Activated T-helper 2 cell treated with anti-CD3 and anti-CD28 coated beads, Interferon-gamma antibody, Interleukin-2, Interleukin-4, amounts not matched to agents 10 μg/mL and 5 μg/mL and 100 μg/mL, durations not matched to agents 14 hours and 24 hours and 36 hours (primary cell): Measurements from ENCODE around the gene PDE8A. TPM values are rescaled to one million over a fixed set of nuclear protein-coding genes. Genes with fewer than 3 reads are reported as not detected.
"Not testable (repeated sequence)": the region's sequence is repeated elsewhere in the genome, so short reads cannot be mapped to it uniquely, and the experiment has no call there.

Source experiments
- DNase-seq: peaks from one replicate; pipeline ENCODE4 v3.0.0; 2021; ENCODE audit warnings: low spot score
- H3K27ac Mint-ChIP-seq: one replicate; pipeline ENCODE4 v1.8.0; 2021; ENCODE audit warnings: mixed read lengths
- H3K27me3 Mint-ChIP-seq: one replicate; pipeline ENCODE4 v1.8.0; 2021; ENCODE audit warnings: low read depth, mixed read lengths
- H3K36me3 Mint-ChIP-seq: one replicate; pipeline ENCODE4 v1.8.0; 2021; ENCODE audit warnings: low read depth, mixed read lengths
- H3K4me1 Mint-ChIP-seq: one replicate; pipeline ENCODE4 v1.8.0; 2021; ENCODE audit warnings: low read depth, mixed read lengths
- H3K4me3 Mint-ChIP-seq: one replicate; pipeline ENCODE4 v1.8.0; 2021; ENCODE audit warnings: low read depth, mild to moderate bottlenecking, moderate library complexity, mixed read lengths
- H3K9me3 Mint-ChIP-seq: one replicate; pipeline ENCODE4 v1.8.0; 2021; ENCODE audit warnings: mixed read lengths
- intact Hi-C: fragments of 100-400 bp; cut with micrococcal nuclease; formaldehyde crosslinking; loops from one replicate; pipeline ENCODE4 v1.15.1; 2023
- total RNA-seq: library from RNA; stranded (reverse); gene quantifications from 2 replicates; pipeline ENCODE4 v1.2.3, GENCODE V29; 2022

PDE8A gene
- total RNA-seq, 1 donor from 2014 or later: 20.4 TPM

DNA sequence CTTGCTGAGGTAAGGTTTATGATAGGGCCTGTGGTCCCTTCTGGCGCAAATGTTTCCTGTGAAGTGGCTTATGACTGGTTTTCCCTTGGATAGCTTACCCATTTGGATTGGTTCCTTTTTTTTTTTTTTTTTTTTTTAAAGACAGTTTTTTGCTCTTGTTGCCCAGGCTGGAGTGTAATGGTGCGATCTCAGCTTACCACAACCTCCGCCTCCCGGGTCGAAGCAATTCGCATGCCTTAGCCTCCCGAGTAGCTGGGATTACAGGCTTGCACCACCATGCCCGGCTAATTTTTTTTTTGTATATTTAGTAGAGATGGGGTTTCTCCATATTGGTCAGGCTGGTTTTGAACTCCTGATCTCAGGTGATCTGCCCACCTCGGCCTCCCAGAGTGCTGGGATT lies 5.7 kb downstream of the PDE8A start:
- H3K27me3 Mint-ChIP-seq, H3K36me3 Mint-ChIP-seq, H3K4me3 Mint-ChIP-seq, intact Hi-C loops, DNase-seq, H3K9me3 Mint-ChIP-seq, H3K27ac Mint-ChIP-seq: not testable (repeated sequence)
- peaks cover 59% of the 10 kb centered on the region for H3K4me1 Mint-ChIP-seq

DNA sequence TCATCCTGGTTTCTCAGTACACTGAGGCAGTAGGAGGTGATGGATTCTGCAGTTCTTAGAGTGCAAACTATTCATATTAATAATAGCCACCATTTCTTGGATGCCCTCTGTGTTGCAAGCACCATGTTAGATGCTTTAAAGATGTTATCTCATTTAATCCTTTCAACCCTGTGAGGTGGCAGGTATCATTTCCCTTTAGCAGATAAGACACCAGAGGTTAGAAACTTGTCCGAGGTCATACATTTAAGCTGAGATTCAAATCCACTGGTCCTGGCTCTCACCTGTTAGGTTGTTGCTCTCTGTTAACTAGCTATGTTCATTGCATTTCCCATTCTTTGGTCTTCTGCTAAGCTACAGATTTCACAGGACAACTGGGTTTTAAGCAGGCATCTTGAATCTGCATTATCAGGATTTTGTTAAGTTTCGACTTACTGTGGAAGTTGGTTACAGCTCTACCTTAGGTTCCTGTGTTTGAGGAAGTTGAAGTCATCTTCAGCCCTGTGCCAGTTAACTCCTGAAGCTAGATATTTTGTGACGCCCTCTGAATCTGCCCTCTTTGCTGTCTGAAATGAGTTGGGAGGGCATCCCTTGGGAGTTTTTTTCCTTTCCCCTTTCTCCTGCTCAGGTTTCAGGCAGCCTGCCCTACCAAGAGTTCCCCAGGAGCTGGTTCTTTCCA lies 6.4 kb downstream of the PDE8A start:
- intact Hi-C loops: no loop called here
- DNase-seq: no peak
- Mint-ChIP-seq H3K9me3 (no peaks in the 10 kb centered on the region), H3K27ac (no peak overlapping the region), H3K27me3 (no peaks in the 10 kb centered on the region), H3K36me3 (peaks cover 3% of the 10 kb centered on the region), H3K4me1 (peaks cover 59% of the 10 kb centered on the region), H3K4me3 (no peak overlapping the region)

DNA sequence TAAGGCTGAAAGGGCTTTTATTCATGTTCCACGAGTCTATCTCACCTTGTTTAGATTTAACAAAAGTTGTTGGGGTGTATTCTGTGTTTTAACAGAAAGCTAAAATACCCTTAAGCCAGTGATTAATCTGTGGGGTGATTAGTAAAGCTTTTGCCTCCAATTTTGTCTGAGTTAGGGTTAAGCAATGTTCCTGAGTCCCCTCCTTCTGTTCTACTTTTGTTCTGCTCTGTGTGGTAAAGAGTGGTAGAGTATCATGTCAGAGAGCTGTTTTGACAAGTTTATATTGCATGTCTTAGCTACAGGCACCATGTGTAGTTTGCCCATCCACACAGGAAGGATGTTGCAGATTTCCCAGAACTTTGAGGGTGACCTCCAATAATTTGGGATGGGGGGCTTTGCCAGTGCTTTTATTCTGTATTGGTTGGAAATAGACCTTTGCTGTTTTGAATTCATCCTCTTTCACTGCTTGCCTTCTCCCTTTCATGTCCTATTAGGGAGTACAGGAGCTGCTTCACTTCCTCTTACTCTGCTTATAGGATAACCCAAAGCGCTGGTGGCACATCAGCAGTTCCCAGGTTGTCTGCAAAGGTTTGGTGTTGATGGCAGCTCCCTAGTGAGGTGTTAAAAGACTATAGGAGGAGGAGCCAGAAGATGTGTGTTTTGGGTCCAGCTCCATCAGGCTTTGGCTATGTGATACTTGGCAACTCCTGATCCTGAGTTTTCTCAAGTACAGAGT lies 7.4 kb downstream of the PDE8A start:
- intact Hi-C loops: no loop called here
- H3K4me1 Mint-ChIP-seq: peaks cover 54% of the 10 kb centered on the region
- no peak for DNase-seq

DNA sequence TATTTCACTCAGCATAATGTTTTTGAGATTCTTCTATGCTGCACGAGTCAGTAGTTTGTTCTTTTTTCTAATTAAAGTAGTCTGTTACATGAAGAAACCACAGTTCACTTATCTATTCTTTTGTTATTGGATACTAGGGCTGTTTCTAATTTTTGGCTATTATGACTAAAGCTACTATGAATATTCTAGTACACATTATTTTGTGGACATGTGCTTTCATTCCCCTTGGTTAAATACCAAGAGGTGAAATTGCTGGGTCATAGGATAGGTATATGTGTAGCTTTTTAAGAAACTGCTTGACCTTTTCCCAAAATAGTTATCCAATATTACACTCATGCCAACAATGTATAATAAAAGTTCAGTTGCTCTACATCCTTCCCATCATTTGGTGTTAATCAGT lies 8.9 kb downstream of the PDE8A start:
- Mint-ChIP-seq H3K9me3 (no peaks in the 10 kb centered on the region), H3K27ac (no peak overlapping the region), H3K4me3 (no peak overlapping the region), H3K27me3 (no peaks in the 10 kb centered on the region), H3K36me3 (peaks cover 3% of the 10 kb centered on the region), H3K4me1 (peaks cover 43% of the 10 kb centered on the region)
- DNase-seq: no peak
- intact Hi-C loops: no loop called here

More for the DNA sequence above, 7.4 kb downstream of the PDE8A start:
- no peaks in the 10 kb centered on the region for H3K9me3 Mint-ChIP-seq
- H3K27ac Mint-ChIP-seq: no peak overlapping the region
- peaks cover 3% of the 10 kb centered on the region for H3K36me3 Mint-ChIP-seq
- H3K27me3 Mint-ChIP-seq: no peaks in the 10 kb centered on the region
- no peak overlapping the region for H3K4me3 Mint-ChIP-seq

DNA sequence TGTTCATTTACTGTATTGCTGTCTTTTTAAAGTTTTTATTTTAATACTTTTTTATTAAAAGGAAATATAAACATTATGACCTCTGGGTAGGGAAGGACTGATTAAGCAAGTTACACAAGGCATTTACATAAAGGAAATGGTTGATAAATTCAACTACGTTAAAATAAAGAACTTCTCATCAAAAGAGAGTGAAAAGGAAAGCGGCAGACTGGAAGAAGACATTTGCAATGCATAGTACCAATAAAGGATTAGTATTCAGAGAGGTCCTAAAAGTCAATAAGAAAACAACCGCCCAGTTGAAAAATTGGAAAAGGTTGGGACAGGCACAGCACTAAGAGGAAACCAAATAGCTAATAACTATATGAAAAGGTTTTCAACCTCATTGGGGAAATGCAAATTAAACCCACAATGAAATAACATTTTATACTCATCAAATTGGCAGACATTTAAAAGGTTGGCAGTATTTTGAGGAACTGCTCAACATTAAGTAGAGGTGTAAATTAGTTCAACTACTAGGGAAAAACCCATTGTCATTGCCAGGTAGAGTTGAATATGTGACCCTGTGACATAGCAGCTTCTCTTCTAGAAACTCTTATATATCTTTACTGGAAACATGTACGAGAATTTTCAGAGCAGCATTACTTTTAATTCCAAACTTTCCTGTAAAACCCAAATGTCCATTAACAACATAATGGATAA lies 9.5 kb downstream of the PDE8A start:
- H3K4me1 Mint-ChIP-seq: peaks cover 42% of the 10 kb centered on the region
- H3K27me3 Mint-ChIP-seq: no peaks in the 10 kb centered on the region
- no peak overlapping the region for H3K27ac Mint-ChIP-seq
- no peak for DNase-seq
- H3K9me3 Mint-ChIP-seq: no peaks in the 10 kb centered on the region
- intact Hi-C loops: no loop called here
- peaks cover 3% of the 10 kb centered on the region for H3K36me3 Mint-ChIP-seq
- H3K4me3 Mint-ChIP-seq: no peak overlapping the region

DNA sequence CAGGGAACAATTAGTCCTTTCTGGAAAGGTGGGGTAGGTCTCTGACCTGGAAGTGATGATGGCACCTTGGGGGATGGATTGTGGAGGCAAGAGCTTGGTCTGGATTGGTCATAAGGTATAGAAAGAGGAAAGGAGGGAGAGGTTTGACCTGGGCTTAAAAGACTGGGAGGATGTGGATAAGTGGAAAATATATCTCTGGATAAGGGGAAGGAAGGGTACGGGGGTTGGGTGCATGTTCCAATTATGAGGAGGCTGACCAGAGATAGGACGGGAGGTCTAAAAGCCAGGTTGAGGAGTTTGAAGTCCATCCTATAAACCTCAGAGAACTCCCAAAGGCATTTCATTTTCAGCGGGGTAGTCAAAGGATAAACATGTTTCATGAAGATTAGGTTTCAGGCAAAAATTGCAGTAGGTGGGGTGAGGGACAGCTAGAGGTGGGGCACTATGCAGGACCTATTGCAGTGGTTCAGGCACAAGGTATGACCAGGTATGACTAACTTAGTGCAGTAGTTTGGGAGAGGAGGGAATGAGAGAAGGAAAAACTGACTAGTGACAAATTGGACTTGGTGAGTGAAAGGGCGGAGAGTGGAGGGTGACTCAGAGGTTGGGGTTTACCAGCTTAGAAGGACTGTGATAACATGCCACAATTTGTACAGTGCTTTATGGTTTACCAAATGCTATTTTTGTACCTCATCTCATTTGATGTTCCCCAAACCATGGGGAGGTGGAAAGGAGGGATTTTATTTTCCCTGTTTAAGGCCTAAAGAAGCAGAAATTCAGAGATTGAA lies 10.7 kb downstream of the PDE8A start:
- DNase-seq: no peak
- H3K9me3 Mint-ChIP-seq: no peaks in the 10 kb centered on the region
- H3K27ac Mint-ChIP-seq: peak overlapping the region; percentile 43
- no peak overlapping the region for H3K4me3 Mint-ChIP-seq
- H3K4me1 Mint-ChIP-seq: peaks cover 41% of the 10 kb centered on the region
- no peaks in the 10 kb centered on the region for H3K27me3 Mint-ChIP-seq
- intact Hi-C loops: loop anchor here (1.0 kb wide), 1 partner anchor 10 kb away; no protein-coding TSS in a partner anchor
- H3K36me3 Mint-ChIP-seq: peaks cover 3% of the 10 kb centered on the region

DNA sequence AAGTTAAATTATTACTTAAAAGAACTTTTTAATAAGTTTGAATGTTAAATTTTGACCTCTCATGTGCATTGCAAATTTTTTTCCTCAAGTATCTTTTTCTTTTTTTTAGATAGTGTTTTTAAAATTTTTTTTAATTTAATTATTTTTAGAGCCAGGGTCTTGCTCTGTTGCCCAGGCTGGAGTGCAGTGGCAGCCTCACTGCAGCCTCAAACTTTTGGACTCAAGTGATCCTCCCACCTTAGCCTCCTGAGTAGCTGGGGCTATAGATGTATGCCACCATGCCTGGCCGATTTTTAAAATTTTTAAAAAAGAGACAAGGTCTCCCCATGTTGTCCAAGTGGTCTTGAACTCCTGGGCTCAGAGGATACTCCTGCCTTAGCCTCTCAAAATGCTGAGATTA lies 14.4 kb downstream of the PDE8A start:
- no peaks in the 10 kb centered on the region for H3K36me3 Mint-ChIP-seq

DNA sequence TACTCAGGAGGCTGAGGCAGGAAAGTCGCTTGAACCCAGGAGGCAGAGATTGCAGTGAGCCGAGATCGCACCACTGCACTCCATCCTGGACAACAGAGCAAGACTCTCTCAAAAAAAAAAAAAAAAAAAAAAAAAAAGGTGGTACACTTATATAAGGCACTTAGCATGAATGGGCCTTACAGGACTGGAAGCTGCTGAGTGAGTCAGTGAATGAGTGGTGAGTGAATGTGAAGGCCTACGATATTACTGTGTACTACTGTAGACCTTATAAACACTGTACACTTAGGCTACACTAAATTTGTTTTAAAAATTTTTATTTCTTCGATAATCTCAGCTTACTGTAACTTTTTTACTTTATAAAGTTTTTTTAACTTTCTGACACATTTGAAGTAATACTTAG lies 15.1 kb downstream of the PDE8A start:
- intact Hi-C loops, DNase-seq, H3K27ac Mint-ChIP-seq, H3K9me3 Mint-ChIP-seq, H3K27me3 Mint-ChIP-seq, H3K4me3 Mint-ChIP-seq, H3K36me3 Mint-ChIP-seq: not testable (repeated sequence)
- H3K4me1 Mint-ChIP-seq: peaks cover 14% of the 10 kb centered on the region

More for the DNA sequence above, 14.4 kb downstream of the PDE8A start:
- Mint-ChIP-seq H3K4me3 (no peak overlapping the region), H3K27ac (no peak overlapping the region), H3K9me3 (no peaks in the 10 kb centered on the region), H3K4me1 (peaks cover 18% of the 10 kb centered on the region), H3K27me3 (no peaks in the 10 kb centered on the region)
- intact Hi-C loops: no loop called here
- no peak for DNase-seq

DNA sequence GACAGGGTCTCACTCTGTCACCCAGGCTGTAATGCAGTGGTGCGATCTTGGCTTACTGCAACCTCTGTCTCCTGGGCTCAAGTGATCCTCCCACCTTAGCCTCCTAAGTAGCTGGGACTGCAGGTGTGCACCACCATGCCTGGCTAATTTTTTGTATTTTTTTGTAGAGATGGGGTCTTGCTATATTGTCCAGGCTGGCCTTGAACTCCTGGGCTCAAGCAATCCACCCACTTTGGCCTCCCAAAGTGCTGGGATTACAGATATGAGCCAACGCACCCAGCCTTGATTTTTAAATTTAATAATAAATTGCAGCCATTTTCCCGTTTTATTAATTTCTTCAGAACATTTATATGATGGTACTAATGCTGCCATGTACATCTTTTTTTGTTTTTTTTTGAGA lies 15.6 kb downstream of the PDE8A start:
- H3K27ac Mint-ChIP-seq, intact Hi-C loops, H3K27me3 Mint-ChIP-seq, DNase-seq, H3K9me3 Mint-ChIP-seq, H3K4me3 Mint-ChIP-seq, H3K36me3 Mint-ChIP-seq: not testable (repeated sequence)
- peaks cover 14% of the 10 kb centered on the region for H3K4me1 Mint-ChIP-seq

DNA sequence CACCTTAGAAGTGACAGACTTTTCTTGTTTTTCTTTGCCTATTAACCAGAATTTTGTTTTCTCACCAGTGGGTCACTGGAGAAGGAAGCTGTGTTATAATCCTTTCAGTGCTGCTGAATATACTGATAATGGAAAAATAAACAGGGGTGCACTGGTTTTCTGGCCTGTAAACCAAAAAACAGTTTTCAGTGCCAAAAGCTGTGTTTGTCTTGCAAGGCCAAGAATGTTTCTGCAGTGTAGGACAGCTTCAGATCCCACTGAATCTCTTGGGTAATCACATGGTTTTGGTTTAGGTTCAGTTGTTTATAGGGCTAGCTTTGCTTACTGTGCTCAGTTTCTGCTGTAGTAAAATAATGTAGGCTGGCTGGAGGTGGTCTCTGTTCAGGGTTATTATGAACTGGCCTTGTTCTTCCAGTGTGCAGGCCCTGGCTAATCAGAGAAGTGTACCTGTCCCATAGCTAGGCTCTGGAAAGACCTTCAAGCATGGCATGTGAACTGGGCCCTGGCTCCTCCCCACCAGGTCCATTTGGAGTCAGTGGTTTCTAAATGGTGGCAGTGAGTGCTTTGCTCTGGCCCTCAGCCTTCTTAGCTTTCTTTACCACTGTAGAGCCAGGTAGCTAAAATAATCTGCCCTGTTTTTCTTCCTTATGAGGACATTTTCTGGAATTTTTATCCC lies 18.7 kb downstream of the PDE8A start:
- DNase-seq: no peak
- Mint-ChIP-seq H3K36me3 (no peaks in the 10 kb centered on the region), H3K9me3 (no peaks in the 10 kb centered on the region), H3K27ac (no peak overlapping the region), H3K27me3 (no peaks in the 10 kb centered on the region), H3K4me3 (no peak overlapping the region), H3K4me1 (peaks cover 13% of the 10 kb centered on the region)
- intact Hi-C loops: no loop called here

DNA sequence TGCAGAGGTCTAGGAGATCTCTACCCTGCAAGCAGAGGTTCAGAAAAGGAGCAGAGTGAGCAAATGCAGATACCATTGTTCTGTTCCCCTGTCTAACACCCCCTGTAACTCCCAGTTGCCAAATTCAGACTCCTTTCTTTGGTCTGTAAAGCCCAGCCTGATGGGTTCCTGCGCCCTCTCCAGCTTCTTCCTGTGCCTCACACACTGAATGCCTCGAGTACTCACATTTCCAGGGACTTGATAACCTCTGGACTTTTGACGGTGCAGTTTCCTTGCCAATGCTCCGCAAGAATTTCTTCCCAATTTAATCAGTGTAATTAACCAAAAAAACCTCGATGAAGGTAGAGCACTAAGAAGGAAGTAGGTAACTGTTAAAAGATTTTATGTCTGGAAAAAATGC lies 19.3 kb downstream of the PDE8A start:
- Mint-ChIP-seq H3K36me3 (no peaks in the 10 kb centered on the region), H3K4me3 (no peak overlapping the region), H3K27me3 (no peaks in the 10 kb centered on the region), H3K27ac (no peak overlapping the region), H3K9me3 (no peaks in the 10 kb centered on the region), H3K4me1 (peaks cover 13% of the 10 kb centered on the region)
- no peak for DNase-seq
- intact Hi-C loops: no loop called here

DNA sequence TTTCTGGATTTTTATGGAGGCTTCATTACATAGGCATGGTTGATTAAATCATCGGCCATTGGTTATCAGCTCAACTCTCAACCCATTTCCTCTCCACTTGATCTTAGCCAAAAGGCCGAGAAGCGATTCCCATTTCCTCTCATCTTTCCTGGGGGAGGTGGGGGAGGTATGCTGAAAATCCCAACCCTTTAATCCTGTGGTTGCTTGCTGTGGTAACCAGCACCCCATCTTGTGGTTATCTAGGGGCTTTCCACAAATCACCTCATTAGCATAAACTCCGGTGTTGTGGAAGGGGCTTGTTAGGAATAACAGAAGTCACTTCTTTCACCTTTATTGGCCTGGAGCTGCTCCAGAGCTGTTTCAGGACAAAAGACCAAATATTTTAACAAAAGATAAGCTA lies 20.9 kb downstream of the PDE8A start:
- intact Hi-C loops: no loop called here
- H3K4me1 Mint-ChIP-seq: peaks cover 13% of the 10 kb centered on the region
- H3K4me3 Mint-ChIP-seq: no peak overlapping the region
- no peak overlapping the region for H3K27ac Mint-ChIP-seq
- H3K9me3 Mint-ChIP-seq: no peaks in the 10 kb centered on the region
- H3K27me3 Mint-ChIP-seq: no peaks in the 10 kb centered on the region
- no peaks in the 10 kb centered on the region for H3K36me3 Mint-ChIP-seq
- no peak for DNase-seq
